Vagina (tissue), 2 donors: Measurements from ENCODE around the gene MGAT5B.

Source experiments
- CTCF ChIP-seq, 3 experiments: fragments of 450-650 bp in 2 of 3; fragments of 200-600 bp in 1 of 3; sonication (generic) in 1 of 3; IDR thresholded peaks; one replicate each; pipeline ENCODE4 v1.5.1; 2017 to 2019; ENCODE audit warnings: antibody characterized with exemption in 3 of 3, mild to moderate bottlenecking in 2 of 3, moderate library complexity in 2 of 3
- POLR2A ChIP-seq, 2 donors: fragments of 450-650 bp; IDR thresholded peaks; one replicate each; pipeline ENCODE4 v1.6.1; 2017; ENCODE audit warnings: antibody characterized with exemption in 2 of 2, mild to moderate bottlenecking in 2 of 2, moderate library complexity in 2 of 2
- POLR2AphosphoS5 ChIP-seq, 2 donors: sonication (generic); formaldehyde crosslinking; IDR thresholded peaks; one replicate each; pipeline ENCODE4 v1.9.0; 2017; ENCODE audit warnings: antibody characterized with exemption in 2 of 2, mild to moderate bottlenecking in 2 of 2, low read depth in 1 of 2; ENCODE audit not compliant: insufficient read depth in 1 of 2

- TF ChIP-seq CTCF (IDR thresholded peaks at IDR 0.05) (no peak), POLR2A (IDR thresholded peaks at IDR 0.05) (no peak), POLR2AphosphoS5 (IDR thresholded peaks at IDR 0.05; ENCODE audit: insufficient read depth in 1 of 2, low read depth in 1 of 2) (no peak)
Observed at GRCh38 chr17:76992891-76993290, 124.7 kb downstream of the MGAT5B start.
